Natural killer cell (primary cell): ENCODE results near the gene SPATA22. TPM values are rescaled to one million over a fixed set of nuclear protein-coding genes. Genes with fewer than 3 reads are reported as not detected.
"Not testable (repeated sequence)": the region's sequence is repeated elsewhere in the genome, so short reads cannot be mapped to it uniquely, and the experiment has no call there.

Experiments
- ATAC-seq, 3 donors: fragments of 150-1000 bp in 2 of 3; fragments of 200-7000 bp in 1 of 3; cut with Tn5 transposase; 1 replicate in 1 of 3; 2 replicates in 2 of 3; pipeline ENCODE4 v1.10.0; 2021; ENCODE audit warnings: mild to moderate bottlenecking in 2 of 3, moderate library complexity in 2 of 3
- DNase-seq, 2 donors: peaks; one replicate each; pipeline versions ENCODE4 v3.0.0 to v3.0.0-alpha.2; 2013 to 2021; ENCODE audit warnings: mixed read lengths in 1 of 2
- H3K27ac ChIP-seq: one replicate; pipeline ENCODE4 v1.5.1; 2013; ENCODE audit warnings: mild to moderate bottlenecking, low read length
- H3K27me3 ChIP-seq: one replicate; pipeline ENCODE4 v1.6.1; 2013; ENCODE audit warnings: low read length; ENCODE audit not compliant: control insufficient read depth, insufficient read depth
- H3K36me3 ChIP-seq: one replicate; pipeline ENCODE4 v1.6.1; 2013; ENCODE audit warnings: low read length; ENCODE audit not compliant: control insufficient read depth, insufficient read depth
- H3K4me1 ChIP-seq: one replicate; pipeline ENCODE4 v1.6.1; 2013; ENCODE audit warnings: low read length; ENCODE audit not compliant: control insufficient read depth, insufficient read depth
- H3K4me3 ChIP-seq: one replicate; pipeline ENCODE4 v1.5.1; 2013; ENCODE audit warnings: low read length
- H3K9me3 ChIP-seq: one replicate; pipeline ENCODE4 v1.6.1; 2013; ENCODE audit warnings: low read length; ENCODE audit not compliant: control insufficient read depth, insufficient read depth
- H3K27ac Mint-ChIP-seq, 2 donors: one replicate each; pipeline ENCODE4 v1.8.0; 2022; ENCODE audit warnings: mild to moderate bottlenecking in 2 of 2, mixed read lengths in 2 of 2, moderate library complexity in 1 of 2
- H3K27me3 Mint-ChIP-seq, 2 donors: one replicate each; pipeline ENCODE4 v1.8.0; 2022; ENCODE audit warnings: low read depth in 2 of 2, mixed read lengths in 2 of 2
- H3K36me3 Mint-ChIP-seq: one replicate; pipeline ENCODE4 v1.8.0; 2022; ENCODE audit warnings: mixed read lengths
- H3K4me1 Mint-ChIP-seq, 2 donors: one replicate each; pipeline ENCODE4 v1.8.0; 2022; ENCODE audit warnings: mixed read lengths in 2 of 2
- H3K4me3 Mint-ChIP-seq: one replicate; pipeline ENCODE4 v1.8.0; 2022; ENCODE audit warnings: mild to moderate bottlenecking, moderate library complexity, mixed read lengths
- H3K9me3 Mint-ChIP-seq, 2 donors: one replicate each; pipeline ENCODE4 v1.8.0; 2022; ENCODE audit warnings: mixed read lengths in 2 of 2
- CTCF ChIP-seq: fragments of 200-600 bp; IDR thresholded peaks from one replicate; pipeline ENCODE4 v1.8.0; 2022; ENCODE audit warnings: antibody characterized with exemption
- WGBS: methylation state at CpG from one replicate; pipeline ENCODE4 v1.1.7; 2013; ENCODE audit warnings: missing lambda C conversion rate; ENCODE audit not compliant: insufficient coverage; 5-methylcytosine and 5-hydroxymethylcytosine counted together
- intact Hi-C: fragments of 100-400 bp; cut with micrococcal nuclease; formaldehyde crosslinking; loops from one replicate; pipeline ENCODE4 v1.14.2; 2022
- total RNA-seq, 4 donors: library from RNA; stranded (reverse); fragments of 120-200 nt in 1 of 4; gene quantifications; one replicate each; pipeline versions ENCODE4 v1.2.3 to v1.2.4, GENCODE V29; 2013 to 2022

The SPATA22 gene
- total RNA-seq, 3 donors from 2014 or later (not counting 1 experiment from before 2014, with no cell fraction given), result 1.3 TPM; not detected in 2

- H3K36me3 ChIP-seq, result no peaks in the 10 kb centered on the region
- no peaks in the 10 kb centered on the region for H3K9me3 ChIP-seq
- ATAC-seq (peak; percentile 48 to 79 (median 52)), DNase-seq (peak in 1 of 2 donors; percentile 7)
- WGBS, result 20% methylated on average over 2 of the region's 2 CpGs
- H3K27me3 ChIP-seq, result peaks cover 8% of the 10 kb centered on the region
- H3K4me3 ChIP-seq, result no peak overlapping the region
- Mint-ChIP-seq H3K4me3 (no peak overlapping the region), H3K4me1 (peaks cover 0 to 7% of the 10 kb centered on the region in 2 donors), H3K27ac (no peak overlapping the region), H3K9me3 (no peaks in the 10 kb centered on the region), H3K27me3 (peaks cover 10 to 20% of the 10 kb centered on the region in 2 donors), H3K36me3 (no peaks in the 10 kb centered on the region)
- no peak for TF ChIP-seq CTCF
- intact Hi-C loops, result no loop called here
- no peaks in the 10 kb centered on the region for H3K4me1 ChIP-seq
- no peak overlapping the region for H3K27ac ChIP-seq
Observed at GRCh38 chr17:3447625-3448024, 24.0 kb downstream of the SPATA22 start.

GRCh38 chr17:3440451-3440850 lies 31.2 kb downstream of the SPATA22 start:
- H3K36me3 Mint-ChIP-seq, result no peaks in the 10 kb centered on the region
- no peaks in the 10 kb centered on the region for H3K4me1 Mint-ChIP-seq
- H3K27me3 Mint-ChIP-seq, result peaks cover 13 to 16% of the 10 kb centered on the region in 2 donors
- no peak overlapping the region for H3K27ac ChIP-seq
- intact Hi-C loops, result no loop called here
- ATAC-seq, result no peak
- H3K9me3 ChIP-seq, result no peaks in the 10 kb centered on the region
- no peaks in the 10 kb centered on the region for H3K27me3 ChIP-seq
- 81% methylated on average over 1 of the region's 2 CpGs for WGBS
- no peak for TF ChIP-seq CTCF
- no peaks in the 10 kb centered on the region for H3K4me1 ChIP-seq
- no peak overlapping the region for H3K4me3 ChIP-seq
- no peaks in the 10 kb centered on the region for H3K9me3 Mint-ChIP-seq
- no peak overlapping the region for H3K27ac Mint-ChIP-seq
- DNase-seq, result no peak
- H3K36me3 ChIP-seq, result no peaks in the 10 kb centered on the region
- no peak overlapping the region for H3K4me3 Mint-ChIP-seq

GRCh38 chr17:3438368-3438767 lies 33.3 kb downstream of the SPATA22 start:
- WGBS, result 63% methylated on average over 1 of the region's 1 CpG
- ATAC-seq (no peak), DNase-seq (no peak)
- Mint-ChIP-seq H3K4me1 (peaks cover 0 to under 1% of the 10 kb centered on the region in 2 donors), H3K4me3 (no peak overlapping the region), H3K27me3 (peaks cover 13 to 21% of the 10 kb centered on the region in 2 donors), H3K27ac (no peak overlapping the region), H3K36me3 (no peaks in the 10 kb centered on the region), H3K9me3 (no peaks in the 10 kb centered on the region)
- no peak for TF ChIP-seq CTCF
- H3K4me1 ChIP-seq, result no peaks in the 10 kb centered on the region
- H3K27me3 ChIP-seq, result peaks cover 2% of the 10 kb centered on the region
- no peak overlapping the region for H3K27ac ChIP-seq
- intact Hi-C loops, result no loop called here
- no peaks in the 10 kb centered on the region for H3K36me3 ChIP-seq
- no peaks in the 10 kb centered on the region for H3K9me3 ChIP-seq
- H3K4me3 ChIP-seq, result no peak overlapping the region

GRCh38 chr17:3433741-3434140 lies 37.9 kb downstream of the SPATA22 start, which contains the start of gene OR1E2:
OR1E2 (minus strand) TSS chr17:3433841; CDS start chr17:3433841, 0 bp downstream.
- no peak within 1 kb of the TSS for H3K4me3 Mint-ChIP-seq
- H3K4me3 ChIP-seq, result no peak within 1 kb of the TSS
- no peak within 1 kb of the TSS for H3K27ac ChIP-seq
- 86% methylated on average over 3 of the region's 3 CpGs for WGBS
- intact Hi-C loops, result no loop called here
- peaks cover 0 to 5% of the 10 kb centered on the region in 2 donors for H3K4me1 Mint-ChIP-seq
- no peak for TF ChIP-seq CTCF
- no peak for DNase-seq
- H3K9me3 ChIP-seq, result no peaks in the 10 kb centered on the region
- ATAC-seq, result no peak
- no peak within 1 kb of the TSS for H3K27ac Mint-ChIP-seq
- peaks cover 0 to 2% of the 10 kb centered on the region in 2 donors for H3K9me3 Mint-ChIP-seq
- H3K27me3 Mint-ChIP-seq, result peaks cover 15 to 16% of the 10 kb centered on the region in 2 donors
- no peaks in the 10 kb centered on the region for H3K4me1 ChIP-seq
- no peaks in the 10 kb centered on the region for H3K36me3 Mint-ChIP-seq
- no peaks in the 10 kb centered on the region for H3K36me3 ChIP-seq
- peaks cover 2% of the 10 kb centered on the region for H3K27me3 ChIP-seq

- H3K4me1 Mint-ChIP-seq, H3K27ac ChIP-seq, H3K9me3 ChIP-seq, H3K4me3 ChIP-seq, H3K27ac Mint-ChIP-seq, H3K27me3 ChIP-seq, H3K4me3 Mint-ChIP-seq, H3K36me3 Mint-ChIP-seq, H3K36me3 ChIP-seq, H3K4me1 ChIP-seq, intact Hi-C loops, H3K9me3 Mint-ChIP-seq: not testable (repeated sequence)
- WGBS, result 7% methylated on average over 6 of the region's 7 CpGs
- ATAC-seq (peak in 2 of 3 donors; percentile 65 to 76), DNase-seq (peak in 1 of 2 donors; percentile 5)
- H3K27me3 Mint-ChIP-seq, result peaks cover 16 to 18% of the 10 kb centered on the region in 2 donors
Observed at GRCh38 chr17:3433215-3433614, 38.4 kb downstream of the SPATA22 start.
